Erythroblast (primary cell): ENCODE data around the gene STYXL1.

Experiments
- DNase-seq, 2 experiments: peaks; one replicate each; lab custom pipeline; 2025; lab: John Stamatoyannopoulos, UW
- GATA1 ChIP-seq: IDR thresholded peaks from 2 replicates; pipeline ENCODE4 v1.6.1; 2011; ENCODE audit warnings: low read depth, mild to moderate bottlenecking, control low read depth, low read length, moderate library complexity
- POLR2A ChIP-seq: IDR thresholded peaks from 2 replicates; pipeline ENCODE4 v1.6.1; 2011; ENCODE audit warnings: mild to moderate bottlenecking, low read length

Gene STYXL1

DNA sequence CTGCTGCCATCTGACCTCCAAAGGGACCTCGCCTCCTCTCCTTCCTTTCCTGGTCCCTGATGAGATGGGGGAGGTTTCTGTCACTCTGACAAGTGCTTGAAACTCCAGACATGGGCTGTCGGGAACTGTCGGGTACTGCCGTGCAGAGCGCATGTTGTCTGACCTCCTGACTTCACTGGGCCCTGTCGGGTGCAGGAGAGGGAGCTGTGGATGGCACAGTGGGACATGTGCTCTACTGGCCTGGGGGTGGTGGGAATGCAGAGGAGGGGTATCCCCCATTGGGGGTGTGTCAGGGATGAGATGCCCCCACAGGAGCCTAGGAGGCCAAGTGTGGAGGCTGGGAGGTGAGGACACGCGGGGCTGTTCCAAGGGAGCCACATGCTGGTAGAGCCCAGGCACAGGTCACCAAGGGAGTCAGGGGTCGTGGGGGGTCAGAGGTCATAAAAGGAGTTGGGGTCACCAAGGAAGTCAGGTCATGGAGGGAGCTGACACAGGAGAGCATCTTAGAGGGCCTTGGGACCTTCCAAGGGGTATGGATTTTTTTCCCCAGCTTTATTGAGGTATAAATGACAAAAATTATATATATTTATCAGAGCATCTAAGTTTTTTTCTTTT, 84.3 kb downstream of the STYXL1 start:
- no peak for TF ChIP-seq GATA1
- TF ChIP-seq POLR2A: no peak
- no peak for DNase-seq

DNA sequence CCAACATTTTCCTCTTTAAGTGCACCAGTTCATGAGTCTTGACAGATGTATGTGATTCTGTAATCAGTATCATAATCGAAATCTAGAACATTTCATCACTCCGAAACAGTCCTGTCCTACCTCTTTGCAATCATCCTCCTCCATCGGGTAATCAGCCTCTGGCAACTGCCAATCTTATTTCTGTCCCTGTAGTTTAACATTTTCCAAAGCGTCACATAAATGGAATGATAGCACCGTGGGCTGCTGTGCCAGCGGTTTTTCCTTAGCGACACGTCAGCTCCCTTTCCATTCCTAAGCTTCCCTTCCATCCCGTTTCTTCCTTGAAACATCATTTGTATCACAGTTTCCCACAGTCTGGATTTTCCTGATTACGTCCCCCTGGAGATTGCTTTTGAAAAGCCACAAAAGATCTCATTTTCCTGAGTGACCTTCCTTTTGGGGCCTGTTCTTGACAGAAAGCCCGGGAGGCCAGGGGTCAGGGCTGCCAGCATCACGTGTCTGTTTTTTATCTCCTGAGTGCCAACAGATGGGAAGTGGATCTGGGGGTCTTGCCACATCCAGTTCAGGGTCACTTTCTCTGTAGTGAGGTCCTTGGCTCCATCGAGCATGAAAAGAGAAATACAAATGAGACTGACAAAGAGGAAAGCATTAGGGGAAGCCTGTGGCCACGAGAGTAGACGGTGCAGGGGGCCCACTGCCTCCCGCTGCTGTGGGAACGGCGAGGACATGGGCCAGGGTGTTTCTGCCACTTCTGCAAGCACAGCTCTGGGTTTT, 85.0 kb downstream of the STYXL1 start:
- DNase-seq: no peak
- TF ChIP-seq GATA1: no peak
- TF ChIP-seq POLR2A: no peak

DNA sequence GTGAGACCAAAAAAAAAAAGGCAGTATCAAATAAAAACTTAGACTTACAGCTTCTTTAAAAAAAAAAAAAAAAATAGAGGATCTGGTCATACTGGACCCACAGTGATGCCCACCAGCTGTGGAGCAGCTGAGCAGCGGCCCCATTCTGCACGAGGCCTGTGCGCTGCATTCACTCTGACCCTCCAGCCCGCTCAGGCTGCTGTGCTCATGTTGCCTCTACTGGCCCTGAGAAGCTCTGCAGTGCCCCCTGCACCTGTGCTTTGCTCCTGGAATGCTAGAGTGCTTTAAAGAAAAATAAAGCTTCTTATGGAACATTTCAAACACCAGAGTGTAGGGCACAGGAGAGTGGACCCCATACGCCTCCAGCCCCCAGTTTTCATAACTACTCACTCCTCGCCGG, 86.6 kb downstream of the STYXL1 start:
- no peak for DNase-seq
- TF ChIP-seq GATA1: no peak
- no peak for TF ChIP-seq POLR2A

DNA sequence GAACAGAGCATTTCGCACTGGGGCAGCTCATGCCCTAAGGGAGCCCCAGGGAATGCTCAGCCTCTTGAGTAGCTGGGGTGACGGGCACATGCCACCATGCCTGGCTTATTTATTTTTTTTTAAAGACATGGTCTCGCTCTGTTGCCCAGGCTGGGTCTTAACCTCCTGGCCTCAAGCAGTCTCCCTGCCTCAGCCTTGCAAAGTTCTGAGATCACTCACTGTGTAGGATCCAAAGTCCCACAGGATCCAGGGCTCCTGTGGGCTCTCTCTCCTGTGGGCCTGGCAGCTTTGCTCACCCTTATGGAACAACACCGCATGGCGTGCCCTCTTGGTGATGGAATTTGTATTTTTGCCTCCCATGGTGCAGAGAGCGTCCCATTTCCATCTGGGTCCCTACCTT, 87.4 kb downstream of the STYXL1 start:
- TF ChIP-seq POLR2A (no peak), GATA1 (no peak)
- DNase-seq: no peak

DNA sequence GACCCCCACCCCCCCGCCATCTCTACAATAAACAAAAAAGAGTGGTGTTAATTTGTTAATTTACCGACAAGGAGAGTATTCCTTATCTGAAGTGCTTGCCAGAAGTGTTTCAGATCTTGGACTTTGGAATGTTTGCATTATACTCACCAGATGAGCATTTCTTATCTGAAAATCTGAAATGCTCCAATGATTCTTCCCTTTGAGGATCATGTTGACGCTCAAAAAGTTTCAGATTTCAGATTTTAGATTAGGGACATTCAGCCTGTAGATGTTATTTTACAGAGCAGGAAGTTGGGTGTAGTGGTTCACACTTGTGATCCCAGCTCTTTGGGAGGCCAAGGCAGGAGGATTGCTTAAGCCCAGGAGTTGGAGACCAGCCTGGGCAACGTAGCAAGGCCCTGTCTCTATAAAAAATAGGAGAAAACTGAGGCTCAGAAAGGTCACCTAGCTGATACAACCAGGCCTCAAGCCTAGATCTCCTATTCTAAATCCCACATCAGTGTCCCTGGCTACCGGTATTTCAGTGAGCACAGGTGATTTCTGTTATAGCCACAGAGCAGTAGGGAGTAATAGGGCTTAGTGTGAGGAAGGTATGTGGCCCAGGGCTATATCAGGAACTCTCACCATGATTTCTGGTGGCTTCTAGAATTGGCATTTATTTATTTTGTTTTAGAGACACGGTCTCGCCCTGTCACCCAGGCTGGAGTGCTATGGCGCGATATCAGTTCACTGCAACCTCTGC, 88.8 kb downstream of the STYXL1 start:
- TF ChIP-seq POLR2A (no peak), GATA1 (no peak)
- no peak for DNase-seq

DNA sequence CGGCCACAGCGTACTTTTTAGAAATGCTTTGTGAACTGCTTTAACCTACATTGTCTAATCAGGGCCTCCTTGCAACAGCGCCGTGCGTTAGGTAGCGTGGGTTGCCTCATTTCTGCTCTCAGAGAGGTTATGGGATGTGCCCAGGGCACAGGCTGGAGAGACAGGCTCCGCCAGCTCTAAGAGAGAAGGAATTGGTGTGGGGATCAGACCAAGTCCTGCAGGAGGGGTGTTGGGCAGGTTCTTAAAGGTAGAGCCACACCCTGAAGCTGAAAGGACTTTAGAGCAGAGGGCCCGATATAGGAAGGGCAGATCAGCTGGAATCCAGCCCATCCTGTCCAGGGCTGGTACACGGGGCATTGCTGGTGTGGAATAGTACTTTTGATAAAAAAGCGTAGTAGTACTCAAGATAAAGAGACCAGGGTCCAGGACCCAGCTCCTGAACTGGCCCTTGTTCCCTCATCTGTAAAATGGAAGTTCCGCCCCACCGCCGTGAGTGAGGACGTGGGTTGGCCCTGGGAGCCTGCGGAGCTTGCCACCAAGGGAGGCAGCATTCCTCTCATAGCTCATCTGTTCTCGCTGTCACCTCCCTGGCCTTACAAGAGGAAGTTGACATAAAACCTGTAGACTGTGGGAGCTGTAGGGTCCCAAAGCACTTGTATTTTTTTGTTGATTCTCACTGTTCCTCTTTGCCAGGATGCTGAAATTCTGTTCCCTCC, 90.6 kb downstream of the STYXL1 start:
- no peak for DNase-seq
- TF ChIP-seq GATA1 (no peak), POLR2A (no peak)

DNA sequence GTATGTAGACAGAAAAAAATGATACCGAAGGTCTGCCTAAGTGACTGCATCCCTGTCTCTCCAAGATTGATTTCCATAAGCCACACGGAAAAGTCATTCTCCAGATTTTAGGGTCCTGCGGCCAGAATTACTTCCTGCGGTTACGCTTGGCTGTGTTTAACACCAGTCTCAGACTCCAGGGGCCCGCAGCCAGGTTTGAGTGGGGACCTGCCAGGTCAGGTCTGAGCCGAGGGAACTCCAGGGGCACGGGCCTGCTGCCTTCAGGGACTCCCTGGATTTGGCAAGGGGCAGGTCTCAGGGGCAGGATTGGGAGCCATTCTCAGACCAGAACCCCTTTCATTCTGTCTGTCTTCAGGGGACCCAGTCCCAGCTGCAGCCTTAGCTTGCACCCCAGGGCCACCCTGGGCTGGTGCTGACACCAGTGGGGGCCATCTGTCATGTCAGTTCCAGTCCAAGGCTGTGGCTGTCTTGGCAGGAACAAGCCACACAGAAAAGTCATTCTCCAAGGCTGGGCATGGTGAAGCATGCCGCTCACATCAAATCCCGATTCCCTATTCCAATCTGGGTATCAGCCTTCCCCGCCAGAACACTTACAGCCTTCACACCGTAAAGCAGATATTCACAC, 92.4 kb downstream of the STYXL1 start:
- TF ChIP-seq POLR2A (no peak), GATA1 (no peak)

DNA sequence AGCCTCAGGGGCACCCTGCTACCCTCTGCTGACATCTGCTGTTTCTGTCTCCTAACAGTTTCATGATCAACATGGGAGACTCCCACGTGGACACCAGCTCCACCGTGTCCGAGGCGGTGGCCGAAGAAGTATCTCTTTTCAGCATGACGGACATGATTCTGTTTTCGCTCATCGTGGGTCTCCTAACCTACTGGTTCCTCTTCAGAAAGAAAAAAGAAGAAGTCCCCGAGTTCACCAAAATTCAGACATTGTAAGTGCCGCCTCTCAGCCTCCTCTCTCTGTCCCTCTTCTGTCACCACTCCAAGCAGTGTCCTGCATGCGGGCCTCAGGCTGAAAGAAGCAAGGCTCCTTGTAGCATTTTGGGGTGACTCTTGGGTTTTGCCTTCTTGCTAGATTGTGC, 93.9 kb downstream of the STYXL1 start:
- DNase-seq: no peak
- no peak for TF ChIP-seq GATA1
- TF ChIP-seq POLR2A: no peak

More for the DNA sequence above, 92.4 kb downstream of the STYXL1 start:
- no peak for DNase-seq

DNA sequence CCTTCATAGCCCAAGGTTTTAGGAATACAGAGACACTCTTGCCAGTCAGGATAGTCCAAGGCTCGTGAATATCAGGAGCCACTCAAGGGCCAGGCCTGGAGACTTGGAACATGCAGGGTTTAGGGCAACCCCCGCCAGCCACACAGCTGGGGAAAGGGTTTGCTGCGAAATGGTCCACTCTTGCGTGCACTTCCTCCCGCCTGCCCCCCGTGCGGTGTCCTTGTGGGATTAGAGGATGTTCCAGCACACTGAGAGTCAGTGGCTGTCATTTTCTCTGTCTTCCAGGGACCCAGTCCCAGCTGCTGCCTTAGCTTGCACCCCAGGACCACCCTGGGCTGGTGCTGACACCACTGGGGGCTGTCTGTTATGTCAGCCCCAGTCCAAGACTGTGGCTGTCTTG, 94.4 kb downstream of the STYXL1 start:
- no peak for DNase-seq
- TF ChIP-seq GATA1 (no peak), POLR2A (no peak)

DNA sequence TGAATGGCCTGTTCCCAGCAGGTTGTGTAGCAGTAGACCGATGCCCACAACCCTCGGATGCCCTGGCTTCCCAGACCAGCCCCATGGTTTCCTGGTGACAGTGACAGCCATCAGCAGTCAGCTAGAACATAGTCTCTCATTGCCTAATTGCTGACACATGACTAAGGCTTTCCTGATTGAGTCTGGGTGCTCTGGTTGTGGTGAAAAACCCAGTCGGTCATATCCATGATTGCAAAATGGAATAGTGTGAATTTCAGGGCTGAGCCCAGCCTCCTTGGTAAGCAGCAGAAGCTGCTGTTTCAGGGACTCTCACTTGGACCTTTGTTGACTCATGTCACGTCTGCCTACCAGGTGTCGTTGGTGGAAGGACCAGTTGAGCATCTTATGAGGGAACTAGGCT, 96.3 kb downstream of the STYXL1 start:
- TF ChIP-seq POLR2A (no peak), GATA1 (no peak)
- no peak for DNase-seq

DNA sequence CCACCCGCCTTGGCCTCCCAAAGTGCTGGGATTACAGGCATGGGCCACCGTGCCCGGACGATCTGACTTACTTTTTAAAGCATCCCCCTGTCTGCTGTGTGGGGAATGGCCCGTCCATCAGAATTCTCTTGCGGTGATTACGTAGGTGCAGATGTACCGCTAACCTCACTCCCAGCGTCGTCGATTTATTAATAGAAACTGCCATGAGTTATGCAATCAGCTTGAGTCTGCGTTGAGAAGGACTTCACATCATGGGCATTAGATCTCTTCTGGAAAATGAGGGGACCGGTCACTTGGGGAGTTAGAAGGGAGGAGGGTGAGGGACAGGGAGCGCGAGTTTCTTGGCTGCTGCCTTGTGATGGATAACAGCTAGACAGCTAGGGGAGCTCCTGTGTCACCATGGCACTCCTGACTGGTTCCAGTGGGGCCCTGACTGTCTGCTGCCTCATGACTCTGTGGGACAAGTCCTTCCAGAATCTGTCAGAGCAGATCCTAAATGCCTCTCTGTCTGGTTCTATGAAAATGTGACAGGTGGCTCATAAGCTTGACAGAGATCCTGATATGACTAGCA, 97.6 kb downstream of the STYXL1 start:
- DNase-seq: no peak
- TF ChIP-seq GATA1 (no peak), POLR2A (no peak)

DNA sequence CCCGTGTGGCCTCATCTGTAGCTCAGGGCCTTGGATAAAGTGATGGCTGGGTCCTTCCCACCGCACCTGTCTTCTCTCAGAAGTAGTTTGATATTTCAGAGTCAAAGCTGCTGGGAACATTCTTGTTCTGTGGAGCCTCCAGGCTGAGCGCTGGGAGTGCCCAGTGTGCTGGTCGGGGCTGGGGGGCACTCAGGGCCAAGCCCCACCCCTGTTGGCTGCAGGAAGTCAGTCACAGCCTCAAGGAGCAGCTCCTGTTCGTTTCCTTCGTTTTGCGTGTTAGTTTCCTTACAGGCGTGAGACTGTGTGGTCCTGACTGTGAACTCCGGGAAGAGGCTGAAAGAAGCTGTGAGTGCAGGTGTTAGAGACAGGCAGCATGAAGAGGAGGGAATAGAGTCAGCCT, 99.6 kb downstream of the STYXL1 start:
- no peak for TF ChIP-seq GATA1
- TF ChIP-seq POLR2A: no peak
- DNase-seq: no peak
